ENCODE data around the gene FAM83F.

DNA sequence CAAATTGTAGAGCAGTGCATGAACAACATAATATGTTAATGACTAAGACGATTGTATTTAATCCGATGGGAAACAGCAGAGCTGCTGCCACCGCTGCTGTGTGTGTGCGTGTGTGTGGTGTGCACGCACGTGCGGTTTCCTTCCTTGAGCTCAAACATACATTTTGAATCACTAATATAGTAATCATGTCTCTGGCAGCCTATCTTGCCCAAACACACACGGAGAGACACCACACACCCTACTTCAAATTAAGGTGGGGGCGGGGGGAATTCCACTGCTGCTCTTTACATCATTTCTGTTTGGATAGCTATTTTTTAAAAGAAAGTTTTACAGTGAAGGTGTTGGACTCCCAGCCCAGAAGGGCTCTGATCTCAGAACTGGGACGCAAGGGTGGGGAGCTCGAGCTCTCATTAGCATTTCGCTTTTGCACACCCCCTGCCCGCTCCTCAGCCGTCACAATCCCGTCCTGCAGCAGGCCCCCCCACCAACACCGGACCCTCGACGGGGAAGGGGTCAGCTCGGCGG, 651 bp upstream of the FAM83F start:
- TF ChIP-seq, protein P1, sequence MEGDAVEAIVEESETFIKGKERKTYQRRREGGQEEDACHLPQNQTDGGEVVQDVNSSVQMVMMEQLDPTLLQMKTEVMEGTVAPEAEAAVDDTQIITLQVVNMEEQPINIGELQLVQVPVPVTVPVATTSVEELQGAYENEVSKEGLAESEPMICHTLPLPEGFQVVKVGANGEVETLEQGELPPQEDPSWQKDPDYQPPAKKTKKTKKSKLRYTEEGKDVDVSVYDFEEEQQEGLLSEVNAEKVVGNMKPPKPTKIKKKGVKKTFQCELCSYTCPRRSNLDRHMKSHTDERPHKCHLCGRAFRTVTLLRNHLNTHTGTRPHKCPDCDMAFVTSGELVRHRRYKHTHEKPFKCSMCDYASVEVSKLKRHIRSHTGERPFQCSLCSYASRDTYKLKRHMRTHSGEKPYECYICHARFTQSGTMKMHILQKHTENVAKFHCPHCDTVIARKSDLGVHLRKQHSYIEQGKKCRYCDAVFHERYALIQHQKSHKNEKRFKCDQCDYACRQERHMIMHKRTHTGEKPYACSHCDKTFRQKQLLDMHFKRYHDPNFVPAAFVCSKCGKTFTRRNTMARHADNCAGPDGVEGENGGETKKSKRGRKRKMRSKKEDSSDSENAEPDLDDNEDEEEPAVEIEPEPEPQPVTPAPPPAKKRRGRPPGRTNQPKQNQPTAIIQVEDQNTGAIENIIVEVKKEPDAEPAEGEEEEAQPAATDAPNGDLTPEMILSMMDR (conservative IDR thresholded peaks at IDR 0.05 in 1 of 2, IDR thresholded peaks at IDR 0.05 in 1 of 2; ENCODE audit: extremely low read depth in 1 of 2, insufficient read depth in 1 of 2, low read depth in 1 of 2, low read length in 2 of 2), result no peak
- no peak for TF ChIP-seq EZH2 (IDR thresholded peaks at IDR 0.05; ENCODE audit: borderline replicate concordance, low read length)
